Ishikawa (cell line): ENCODE data around the gene FBH1.

Experiments used
- CEBPB ChIP-seq: IDR thresholded peaks from 2 replicates; pipeline ENCODE4 v1.6.1; 2012
- CREB1 ChIP-seq: IDR thresholded peaks from 2 replicates; pipeline ENCODE4 v1.6.1; 2012; ENCODE audit warnings: low read depth
- EGR1 ChIP-seq: IDR thresholded peaks from 2 replicates; pipeline ENCODE4 v1.6.1; 2012
- EP300 ChIP-seq: IDR thresholded peaks from 2 replicates; pipeline ENCODE4 v1.6.1; 2012; ENCODE audit warnings: borderline replicate concordance
- FOXM1 ChIP-seq: IDR thresholded peaks from 2 replicates; pipeline ENCODE4 v1.6.1; 2012; ENCODE audit warnings: low read depth, borderline replicate concordance
- MAX ChIP-seq: IDR thresholded peaks from 2 replicates; pipeline ENCODE4 v1.6.1; 2012
- NFIC ChIP-seq: IDR thresholded peaks from 2 replicates; pipeline ENCODE4 v1.6.1; 2012
- RAD21 ChIP-seq: IDR thresholded peaks from 2 replicates; pipeline ENCODE4 v1.6.1; 2012; ENCODE audit warnings: low read depth
- REST ChIP-seq: IDR thresholded peaks from 2 replicates; pipeline ENCODE4 v1.6.1; 2012; ENCODE audit warnings: low read depth, mild to moderate bottlenecking
- TAF1 ChIP-seq: IDR thresholded peaks from 2 replicates; pipeline ENCODE4 v1.6.1; 2012; ENCODE audit warnings: low read depth, mild to moderate bottlenecking
- TCF12 ChIP-seq: IDR thresholded peaks from 2 replicates; pipeline ENCODE4 v1.6.1; 2012; ENCODE audit warnings: low read depth
- TEAD4 ChIP-seq: IDR thresholded peaks from 2 replicates; pipeline ENCODE4 v1.6.1; 2012
- USF1 ChIP-seq: IDR thresholded peaks from 2 replicates; pipeline ENCODE4 v1.6.1; 2012
- YY1 ChIP-seq: IDR thresholded peaks from 2 replicates; pipeline ENCODE4 v1.6.1; 2012; ENCODE audit warnings: low read depth
- ZBTB7A ChIP-seq: IDR thresholded peaks from 2 replicates; pipeline ENCODE4 v1.6.1; 2012; ENCODE audit warnings: low read depth

Gene FBH1

GRCh38 chr10:5893321-5893720, 3.3 kb downstream of the FBH1 start:
- TF ChIP-seq TEAD4 (no peak), EGR1 (no peak), FOXM1 (no peak), ZBTB7A (no peak), EP300 (no peak), USF1 (no peak), REST (no peak), CREB1 (no peak), RAD21 (no peak), YY1 (no peak), CEBPB (no peak), TCF12 (no peak)

GRCh38 chr10:5894403-5894802, 4.4 kb downstream of the FBH1 start:
- no peak for TF ChIP-seq USF1
- no peak for TF ChIP-seq TAF1
- no peak for TF ChIP-seq NFIC
- TF ChIP-seq TEAD4, result no peak
- TF ChIP-seq CEBPB, result no peak
- TF ChIP-seq EGR1, result no peak
- no peak for TF ChIP-seq MAX
- no peak for TF ChIP-seq TCF12
- no peak for TF ChIP-seq REST
- TF ChIP-seq ZBTB7A, result no peak
- TF ChIP-seq CREB1, result no peak
- no peak for TF ChIP-seq RAD21

- TF ChIP-seq TAF1, result no peak
- TF ChIP-seq FOXM1, result no peak
- no peak for TF ChIP-seq CREB1
- no peak for TF ChIP-seq USF1
- TF ChIP-seq EP300, result no peak
- no peak for TF ChIP-seq REST
- TF ChIP-seq ZBTB7A, result no peak
- no peak for TF ChIP-seq EGR1
- no peak for TF ChIP-seq CEBPB
- no peak for TF ChIP-seq RAD21
- TF ChIP-seq NFIC, result no peak
- TF ChIP-seq YY1, result no peak
- no peak for TF ChIP-seq MAX
Observed at GRCh38 chr10:5894873-5895272, 4.8 kb downstream of the FBH1 start.

GRCh38 chr10:5895365-5895764, 5.3 kb downstream of the FBH1 start:
- TF ChIP-seq RAD21 (no peak), MAX (no peak), NFIC (no peak), TCF12 (no peak), ZBTB7A (no peak), EGR1 (no peak), TAF1 (no peak), CREB1 (no peak), YY1 (no peak)
